Keratinocyte (primary cell): Measurements from ENCODE around the gene MAP3K14. TPM values are rescaled to one million over a fixed set of nuclear protein-coding genes. Genes with fewer than 3 reads are reported as not detected.
A peak's percentile ranks its signal among the peaks of the same experiment; 100 is the strongest.

Source experiments
- DNase-seq: peaks from one replicate; pipeline ENCODE4 v3.0.0-alpha.2; 2011; ENCODE audit warnings: low read depth, missing footprints, low spot score
- FAIRE-seq: peaks from 2 replicates; lab custom pipeline; 2011; peaks lifted over from hg19 to GRCh38; lab: Jason Lieb, UNC
- H2AFZ ChIP-seq: 2 replicates; pipeline ENCODE4 v1.6.0; 2012; ENCODE audit warnings: low read length, control low read depth, inconsistent platforms; ENCODE audit not compliant: control insufficient read depth
- H3K27ac ChIP-seq: 2 replicates; pipeline ENCODE4 v1.5.1; 2011; ENCODE audit warnings: low read length; ENCODE audit not compliant: control insufficient read depth, insufficient read depth
- H3K27me3 ChIP-seq: 3 replicates; pipeline ENCODE4 v1.6.0; 2011; ENCODE audit warnings: low read length; ENCODE audit not compliant: control insufficient read depth, insufficient read depth; ENCODE audit errors: extremely low read depth
- H3K36me3 ChIP-seq, 2 experiments: 2 replicates in 1 of 2; 3 replicates in 1 of 2; pipeline ENCODE4 v1.5.1; 2011; ENCODE audit warnings: low read length in 2 of 2, mild to moderate bottlenecking in 1 of 2; ENCODE audit not compliant: control insufficient read depth in 2 of 2, insufficient read depth in 2 of 2; ENCODE audit errors: extremely low read depth in 1 of 2
- H3K4me1 ChIP-seq: 3 replicates; pipeline ENCODE4 v1.5.1; 2011; ENCODE audit warnings: low read length; ENCODE audit not compliant: control insufficient read depth, insufficient read depth; ENCODE audit errors: extremely low read depth
- H3K4me2 ChIP-seq: 3 replicates; pipeline ENCODE4 v1.6.0; 2011; ENCODE audit warnings: low read depth, low read length; ENCODE audit not compliant: control insufficient read depth, insufficient read depth; ENCODE audit errors: extremely low read depth
- H3K4me3 ChIP-seq, 3 experiments: fragments of 200-600 bp in 1 of 3; sonication (generic) in 1 of 3; 2 replicates in 2 of 3; 3 replicates in 1 of 3; pipeline ENCODE4 v1.5.1; 2011 to 2016; ENCODE audit warnings: low read length in 3 of 3, mild to moderate bottlenecking in 3 of 3, control low read depth in 2 of 3, inconsistent platforms in 1 of 3, low read depth in 1 of 3, mixed read lengths in 1 of 3, mixed run types in 1 of 3, moderate library complexity in 1 of 3; ENCODE audit not compliant: control insufficient read depth in 2 of 3, insufficient read depth in 2 of 3; ENCODE audit errors: extremely low read depth in 1 of 3
- H3K79me2 ChIP-seq: 2 replicates; pipeline ENCODE4 v1.6.0; 2012; ENCODE audit warnings: low read length; ENCODE audit not compliant: control insufficient read depth, insufficient read depth
- H3K9ac ChIP-seq: 3 replicates; pipeline ENCODE4 v1.6.0; 2011; ENCODE audit warnings: low read length; ENCODE audit not compliant: control insufficient read depth, insufficient read depth; ENCODE audit errors: extremely low read depth
- H3K9me1 ChIP-seq: 3 replicates; pipeline ENCODE4 v1.6.0; 2011; ENCODE audit warnings: low read length; ENCODE audit not compliant: control insufficient read depth, insufficient read depth; ENCODE audit errors: extremely low read depth
- H3K9me3 ChIP-seq: 2 replicates; pipeline ENCODE4 v1.5.1; 2012; ENCODE audit warnings: low read depth, low read length; ENCODE audit not compliant: control insufficient read depth
- H4K20me1 ChIP-seq: 3 replicates; pipeline ENCODE4 v1.6.0; 2011; ENCODE audit warnings: low read length; ENCODE audit not compliant: control insufficient read depth, insufficient read depth; ENCODE audit errors: extremely low read depth
- EZH2 ChIP-seq: IDR thresholded peaks from one replicate; pipeline ENCODE4 v1.6.1; 2012; ENCODE audit warnings: inconsistent platforms, mild to moderate bottlenecking, low read length, moderate library complexity
- dilution Hi-C: fragments of 300-500 bp; cut with MboI; formaldehyde crosslinking; loops from one replicate; pipeline ENCODE4 v1.7.0; 2020; ENCODE audit warnings: low sequenced_read_pairs; ENCODE audit not compliant: extremely low pct_ligation_motif_present
- polyA plus RNA-seq, 5 experiments: library from polyadenylated mRNA; depleted of rRNA in 3 of 5; stranded (reverse) in 3 of 5; stranded (forward) in 1 of 5; unstranded in 1 of 5; fragments of >200 nt; gene quantifications; 1 replicate in 1 of 5; 2 replicates in 3 of 5; 3 replicates in 1 of 5; pipeline versions ENCODE4 v1.2.1 to v1.2.3, GENCODE V29; 2011 to 2012; ENCODE audit warnings: missing spikeins in 2 of 5, low read depth in 1 of 5, low replicate concordance in 1 of 5
- TF ChIP-seq, protein P1 (sequence below), 3 experiments: IDR thresholded peaks in 1 of 3; conservative IDR thresholded peaks in 1 of 3; optimal IDR thresholded peaks in 1 of 3; 2 replicates in 2 of 3; 3 replicates in 1 of 3; pipeline versions ENCODE3 to v1.5.1; 2011; ENCODE audit warnings: low read length in 3 of 3, mild to moderate bottlenecking in 3 of 3, moderate library complexity in 2 of 3, control low read depth in 1 of 3, inconsistent platforms in 1 of 3; ENCODE audit not compliant: insufficient read depth in 2 of 3; ENCODE audit errors: extremely low read depth in 1 of 3

The MAP3K14 gene
- polyA plus RNA-seq, 1 donor (not counting 4 experiments of a cell fraction or from before 2014, with no cell fraction given): 6.5 TPM

DNA sequence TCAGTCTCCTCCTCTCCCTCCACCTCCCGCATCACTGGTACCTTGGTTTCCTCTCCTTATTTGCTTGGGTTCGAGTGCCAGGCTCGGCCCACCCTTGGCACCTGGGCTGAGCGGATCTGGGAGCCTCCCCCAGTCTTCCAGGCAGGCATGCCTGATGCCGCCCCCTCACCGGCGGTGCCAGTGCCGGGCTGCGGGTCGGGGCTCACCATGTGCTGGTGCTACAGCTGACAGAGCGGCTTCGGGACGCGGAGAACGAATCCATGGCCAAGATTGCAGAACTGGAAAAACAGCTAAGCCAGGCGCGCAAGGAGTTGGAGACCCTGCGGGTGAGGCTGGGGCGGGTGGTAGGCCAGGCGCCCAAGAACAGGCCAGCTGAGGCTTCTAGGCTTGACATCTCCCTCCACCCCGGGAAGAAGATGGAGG, 75.9 kb downstream of the MAP3K14 start:
- Histone ChIP-seq H3K27ac (no peak overlapping the region), H3K4me1 (peaks cover 13% of the 10 kb centered on the region), H3K27me3 (peaks cover 15% of the 10 kb centered on the region), H3K9ac (peak overlapping the region; percentile 15), H2AFZ (peak overlapping the region; percentile 12), H3K79me2 (no peaks in the 10 kb centered on the region), H3K4me2 (peak overlapping the region; percentile 80), H3K4me3 (peak overlapping the region; percentile 33 to 62 (median 52)), H3K36me3 (no peaks in the 10 kb centered on the region), H3K9me3 (no peaks in the 10 kb centered on the region), H3K9me1 (no peaks in the 10 kb centered on the region), H4K20me1 (no peaks in the 10 kb centered on the region)
- no peak for TF ChIP-seq EZH2
- TF ChIP-seq, protein P1, sequence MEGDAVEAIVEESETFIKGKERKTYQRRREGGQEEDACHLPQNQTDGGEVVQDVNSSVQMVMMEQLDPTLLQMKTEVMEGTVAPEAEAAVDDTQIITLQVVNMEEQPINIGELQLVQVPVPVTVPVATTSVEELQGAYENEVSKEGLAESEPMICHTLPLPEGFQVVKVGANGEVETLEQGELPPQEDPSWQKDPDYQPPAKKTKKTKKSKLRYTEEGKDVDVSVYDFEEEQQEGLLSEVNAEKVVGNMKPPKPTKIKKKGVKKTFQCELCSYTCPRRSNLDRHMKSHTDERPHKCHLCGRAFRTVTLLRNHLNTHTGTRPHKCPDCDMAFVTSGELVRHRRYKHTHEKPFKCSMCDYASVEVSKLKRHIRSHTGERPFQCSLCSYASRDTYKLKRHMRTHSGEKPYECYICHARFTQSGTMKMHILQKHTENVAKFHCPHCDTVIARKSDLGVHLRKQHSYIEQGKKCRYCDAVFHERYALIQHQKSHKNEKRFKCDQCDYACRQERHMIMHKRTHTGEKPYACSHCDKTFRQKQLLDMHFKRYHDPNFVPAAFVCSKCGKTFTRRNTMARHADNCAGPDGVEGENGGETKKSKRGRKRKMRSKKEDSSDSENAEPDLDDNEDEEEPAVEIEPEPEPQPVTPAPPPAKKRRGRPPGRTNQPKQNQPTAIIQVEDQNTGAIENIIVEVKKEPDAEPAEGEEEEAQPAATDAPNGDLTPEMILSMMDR (optimal IDR thresholded peaks at IDR 0.05 in 1 of 3, IDR thresholded peaks at IDR 0.05 in 1 of 3, conservative IDR thresholded peaks at IDR 0.05 in 1 of 3; ENCODE audit: extremely low read depth in 1 of 3, insufficient read depth in 2 of 3, low read length in 3 of 3): no peak
- DNase-seq (no peak), FAIRE-seq (no peak)
- dilution Hi-C loops: no loop called here

GRCh38 chr17:45238155-45238774, 78.6 kb downstream of the MAP3K14 start:
- Histone ChIP-seq H3K4me1 (peaks cover 13% of the 10 kb centered on the region), H3K9ac (no peak overlapping the region), H3K36me3 (no peaks in the 10 kb centered on the region), H3K4me2 (no peak overlapping the region), H2AFZ (no peak overlapping the region), H3K27ac (no peak overlapping the region), H3K27me3 (peaks cover 22% of the 10 kb centered on the region), H3K9me3 (no peaks in the 10 kb centered on the region), H3K4me3 (no peak overlapping the region), H4K20me1 (no peaks in the 10 kb centered on the region), H3K79me2 (no peaks in the 10 kb centered on the region), H3K9me1 (no peaks in the 10 kb centered on the region)
- no peak for DNase-seq
- TF ChIP-seq EZH2: no peak
- TF ChIP-seq, protein P1 (optimal IDR thresholded peaks at IDR 0.05 in 1 of 3, IDR thresholded peaks at IDR 0.05 in 1 of 3, conservative IDR thresholded peaks at IDR 0.05 in 1 of 3; ENCODE audit: extremely low read depth in 1 of 3, insufficient read depth in 2 of 3, low read length in 3 of 3): no peak
- no peak for FAIRE-seq
- dilution Hi-C loops: no loop called here
